GM19397 (cell line): ENCODE results near the gene CUBN.

ENCODE experiments used
- ATAC-seq: cut with Tn5 transposase; IDR thresholded peaks from one replicate; pipeline ENCODE4 v1.9.1; 2021; ENCODE audit warnings: mild to moderate bottlenecking, moderate library complexity; ENCODE audit not compliant: unreplicated experiment

The CUBN gene

GRCh38 chr10:16995867-16996529 lies 133.6 kb downstream of the CUBN start:
- ATAC-seq = no peak

- no peak for ATAC-seq
Measured at GRCh38 chr10:16993186-16993585, 136.4 kb downstream of the CUBN start.

GRCh38 chr10:16992611-16993119 lies 136.9 kb downstream of the CUBN start:
- ATAC-seq = no peak

- no peak for ATAC-seq
Measured at GRCh38 chr10:16991011-16991410, 138.6 kb downstream of the CUBN start.

GRCh38 chr10:16989826-16990293 lies 139.8 kb downstream of the CUBN start:
- ATAC-seq = no peak

GRCh38 chr10:16988900-16989299 lies 140.7 kb downstream of the CUBN start:
- no peak for ATAC-seq

- no peak for ATAC-seq
Measured at GRCh38 chr10:16987976-16988610, 141.5 kb downstream of the CUBN start.

- ATAC-seq = no peak
Measured at GRCh38 chr10:16987206-16987621, 142.4 kb downstream of the CUBN start.

GRCh38 chr10:16986406-16987205 lies 143.0 kb downstream of the CUBN start:
- no peak for ATAC-seq

- ATAC-seq = no peak
Measured at GRCh38 chr10:16986082-16986405, 143.6 kb downstream of the CUBN start.

GRCh38 chr10:16984242-16984641 lies 145.4 kb downstream of the CUBN start:
- ATAC-seq = no peak

GRCh38 chr10:16976803-16977202 lies 152.8 kb downstream of the CUBN start:
- no peak for ATAC-seq

GRCh38 chr10:16975188-16975587 lies 154.4 kb downstream of the CUBN start:
- no peak for ATAC-seq

GRCh38 chr10:16968416-16969041 lies 161.1 kb downstream of the CUBN start:
- no peak for ATAC-seq

- no peak for ATAC-seq
Measured at GRCh38 chr10:16967866-16968415, 161.7 kb downstream of the CUBN start.

- ATAC-seq = no peak
Measured at GRCh38 chr10:16966991-16967865, 162.4 kb downstream of the CUBN start.

GRCh38 chr10:16965740-16966447 lies 163.7 kb downstream of the CUBN start:
- ATAC-seq = no peak

- ATAC-seq = no peak
Measured at GRCh38 chr10:16965344-16965616, 164.3 kb downstream of the CUBN start.

- ATAC-seq = no peak
Measured at GRCh38 chr10:16964576-16965343, 164.9 kb downstream of the CUBN start.
